Cardiac muscle cell (in vitro differentiated cells and primary cell): ENCODE results near the gene UBL7. TPM values are rescaled to one million over a fixed set of nuclear protein-coding genes. Genes with fewer than 3 reads are reported as not detected.
"Not testable (repeated sequence)": the region's sequence is repeated elsewhere in the genome, so short reads cannot be mapped to it uniquely, and the experiment has no call there.

Experiments
- DNase-seq, 2 donors: peaks; one replicate each; pipeline versions ENCODE4 v3.0.0 to v3.0.0-alpha.2; 2010 to 2017; ENCODE audit warnings: low read depth in 1 of 2, low spot score in 1 of 2
- H3K27ac ChIP-seq: fragments of 200-600 bp; sonication (generic); 2 replicates; pipeline ENCODE4 v1.5.1; 2016
- H3K27me3 ChIP-seq: fragments of 200-600 bp; sonication (generic); 2 replicates; pipeline ENCODE4 v1.6.0; 2016; ENCODE audit warnings: control low read depth
- H3K36me3 ChIP-seq: fragments of 200-600 bp; sonication (generic); 2 replicates; pipeline ENCODE4 v1.5.1; 2016; ENCODE audit warnings: control low read depth
- H3K4me1 ChIP-seq: fragments of 200-600 bp; sonication (generic); 2 replicates; pipeline ENCODE4 v1.8.1; 2017; ENCODE audit warnings: low read depth, mild to moderate bottlenecking, mixed run types
- H3K4me3 ChIP-seq: fragments of 200-600 bp; sonication (generic); 2 replicates; pipeline ENCODE4 v1.5.1; 2016; ENCODE audit warnings: mild to moderate bottlenecking
- H3K9me3 ChIP-seq: fragments of 200-600 bp; sonication (generic); 2 replicates; pipeline ENCODE4 v1.5.1; 2017; ENCODE audit warnings: low read depth, mild to moderate bottlenecking, control low read depth
- polyA plus RNA-seq: library from polyadenylated mRNA; unstranded; fragments of >200 nt; fragmentation: Nextera tagmentation; extraction: Ambion mirVana; gene quantifications from 2 replicates; pipeline ENCODE4 v1.2.1, GENCODE V29; 2016
- total RNA-seq: library from RNA; depleted of rRNA; stranded (reverse); fragments of >200 nt; gene quantifications from 2 replicates; pipeline ENCODE4 v1.2.3, GENCODE V29; 2016
- TF ChIP-seq, protein P1 (sequence below): IDR thresholded peaks from 2 replicates; pipeline ENCODE4 v1.5.1; 2012; ENCODE audit warnings: low read depth, mild to moderate bottlenecking, low read length

The UBL7 gene
- total and polyA plus RNA-seq, 2 experiments from 2014 or later, result 74.3 to 135 TPM

DNA sequence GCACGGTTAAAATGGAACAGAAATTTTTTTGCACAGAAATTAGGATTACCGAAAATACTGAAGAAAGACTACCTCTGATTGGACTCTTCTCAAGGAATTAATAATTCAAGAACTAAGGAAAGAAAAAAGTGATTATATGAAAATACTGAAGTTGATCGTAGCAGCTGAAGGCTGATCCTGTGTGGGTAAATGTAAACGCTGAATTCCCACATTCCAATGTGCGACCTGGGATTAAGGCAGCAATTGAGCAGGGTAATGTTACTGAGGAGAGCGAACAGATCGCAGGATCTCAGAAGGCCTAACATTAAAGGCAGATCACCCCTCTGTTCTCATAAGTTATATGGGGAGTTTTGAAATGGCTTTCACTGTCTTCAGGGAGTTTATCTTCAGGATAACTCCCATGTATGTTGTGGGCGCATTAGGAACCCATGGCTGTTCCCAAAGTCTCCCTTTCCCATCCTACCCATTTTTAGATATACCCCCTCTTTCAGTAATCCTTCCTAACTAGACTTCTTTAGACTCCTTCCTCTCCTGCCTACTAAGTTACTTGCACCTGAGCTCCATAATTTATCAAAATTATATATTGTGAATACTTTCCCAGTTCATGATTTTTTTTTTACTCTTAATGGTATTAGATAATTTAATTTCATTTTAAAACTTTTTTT, 1.0 kb upstream of the UBL7 start:
- Histone ChIP-seq H3K9me3 (no peaks in the 10 kb centered on the region), H3K4me1 (peaks cover 13% of the 10 kb centered on the region), H3K4me3 (peak overlapping the region; percentile 74), H3K27me3 (no peaks in the 10 kb centered on the region), H3K27ac (peak overlapping the region; percentile 97), H3K36me3 (peaks cover 9% of the 10 kb centered on the region)
- peak in 1 of 2 donors; percentile 26 for DNase-seq
- TF ChIP-seq, protein P1, sequence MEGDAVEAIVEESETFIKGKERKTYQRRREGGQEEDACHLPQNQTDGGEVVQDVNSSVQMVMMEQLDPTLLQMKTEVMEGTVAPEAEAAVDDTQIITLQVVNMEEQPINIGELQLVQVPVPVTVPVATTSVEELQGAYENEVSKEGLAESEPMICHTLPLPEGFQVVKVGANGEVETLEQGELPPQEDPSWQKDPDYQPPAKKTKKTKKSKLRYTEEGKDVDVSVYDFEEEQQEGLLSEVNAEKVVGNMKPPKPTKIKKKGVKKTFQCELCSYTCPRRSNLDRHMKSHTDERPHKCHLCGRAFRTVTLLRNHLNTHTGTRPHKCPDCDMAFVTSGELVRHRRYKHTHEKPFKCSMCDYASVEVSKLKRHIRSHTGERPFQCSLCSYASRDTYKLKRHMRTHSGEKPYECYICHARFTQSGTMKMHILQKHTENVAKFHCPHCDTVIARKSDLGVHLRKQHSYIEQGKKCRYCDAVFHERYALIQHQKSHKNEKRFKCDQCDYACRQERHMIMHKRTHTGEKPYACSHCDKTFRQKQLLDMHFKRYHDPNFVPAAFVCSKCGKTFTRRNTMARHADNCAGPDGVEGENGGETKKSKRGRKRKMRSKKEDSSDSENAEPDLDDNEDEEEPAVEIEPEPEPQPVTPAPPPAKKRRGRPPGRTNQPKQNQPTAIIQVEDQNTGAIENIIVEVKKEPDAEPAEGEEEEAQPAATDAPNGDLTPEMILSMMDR, result no peak

DNA sequence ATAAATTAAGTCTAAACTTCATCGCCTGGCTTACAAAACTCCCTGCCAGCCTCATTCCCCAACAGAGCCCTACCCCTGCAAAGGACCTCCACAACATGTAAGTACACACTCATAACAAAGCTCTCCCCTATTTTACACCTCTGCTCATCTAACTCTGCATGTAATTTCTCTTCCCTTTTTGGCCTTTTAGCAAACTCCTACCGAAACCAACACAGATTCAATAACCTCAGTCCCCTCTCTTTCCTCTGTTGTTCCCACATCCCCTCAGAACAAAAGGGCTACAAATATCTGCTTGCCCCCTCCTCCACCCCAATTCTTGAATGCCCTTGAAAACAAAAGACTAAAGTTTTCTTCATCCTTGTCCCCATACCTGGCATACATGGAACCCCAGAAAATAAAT, 662 bp downstream of the UBL7 start:
- TF ChIP-seq, protein P1, result no peak
- DNase-seq, result no peak
- Histone ChIP-seq H3K4me3 (peak overlapping the region; percentile 74), H3K9me3 (no peaks in the 10 kb centered on the region), H3K27ac (peak overlapping the region; percentile 71), H3K27me3 (no peaks in the 10 kb centered on the region), H3K4me1 (peaks cover 13% of the 10 kb centered on the region), H3K36me3 (peaks cover 9% of the 10 kb centered on the region)

DNA sequence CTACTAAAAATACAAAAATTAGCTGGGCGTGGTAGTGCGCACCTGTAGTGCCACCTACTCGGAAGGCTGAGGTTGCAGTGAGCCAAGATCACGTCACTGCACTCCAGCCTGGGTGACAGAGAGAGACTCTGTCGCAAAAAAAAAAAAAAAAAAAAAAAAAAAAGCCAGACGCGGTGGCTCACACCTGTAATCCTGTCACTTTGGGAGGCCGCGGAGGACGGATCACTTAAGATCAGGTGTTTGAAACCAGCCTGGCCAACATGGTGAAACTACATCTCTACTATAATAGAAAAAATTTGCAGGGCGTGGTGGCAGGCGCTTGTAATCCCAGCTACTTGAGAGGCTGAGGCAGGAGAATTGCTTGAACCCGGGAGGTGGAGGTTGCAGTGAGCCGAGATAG, 1.2 kb downstream of the UBL7 start:
- not testable (repeated sequence) for DNase-seq, H3K4me3 ChIP-seq, H3K27me3 ChIP-seq, H3K9me3 ChIP-seq
- peak overlapping the region; percentile 71 for H3K27ac ChIP-seq
- H3K4me1 ChIP-seq, result peaks cover 13% of the 10 kb centered on the region
- peaks cover 12% of the 10 kb centered on the region for H3K36me3 ChIP-seq

DNA sequence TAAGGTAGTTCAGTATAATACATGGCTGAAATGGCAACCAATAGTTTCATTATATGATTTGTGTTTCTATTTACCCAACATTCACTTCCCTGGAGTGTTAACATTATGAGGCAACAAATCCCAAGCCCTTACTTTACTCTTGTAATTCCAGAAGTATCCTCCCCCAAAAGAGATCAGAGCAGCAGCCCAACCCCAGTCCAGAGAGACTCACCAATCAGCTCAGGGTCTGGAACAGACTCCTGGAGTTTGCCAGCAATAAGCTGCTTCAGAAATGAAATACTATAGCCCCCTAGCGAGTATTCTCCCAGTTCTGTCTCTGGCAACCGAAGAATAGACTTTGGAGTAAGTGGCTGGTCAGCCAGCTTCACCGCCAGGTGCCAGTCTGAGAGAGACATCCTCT, 2.5 kb downstream of the UBL7 start:
- H3K27me3 ChIP-seq, result no peaks in the 10 kb centered on the region

DNA sequence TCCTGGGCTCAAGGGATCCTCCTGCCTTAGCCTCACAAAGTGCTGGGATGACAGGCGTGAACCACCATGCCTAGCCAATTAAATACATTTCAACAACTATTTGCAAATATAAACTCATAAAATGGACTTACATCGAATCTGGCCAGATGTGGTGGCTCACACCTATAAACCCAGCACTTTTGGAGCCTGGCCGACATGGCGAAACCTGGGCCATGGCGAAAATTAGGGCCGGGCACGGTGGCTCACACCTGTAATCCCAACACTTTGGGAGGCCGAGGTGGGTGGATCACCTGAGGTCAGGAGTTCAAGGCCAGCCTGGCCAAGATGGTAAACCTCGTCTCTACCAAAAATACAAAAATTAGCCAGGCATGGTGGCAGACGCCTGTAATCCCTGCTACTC, 3.9 kb downstream of the UBL7 start:
- peaks cover 23% of the 10 kb centered on the region for H3K36me3 ChIP-seq
- not testable (repeated sequence) for H3K4me3 ChIP-seq, H3K9me3 ChIP-seq, DNase-seq, H3K27me3 ChIP-seq, H3K27ac ChIP-seq, H3K4me1 ChIP-seq

More for the DNA sequence above, 2.5 kb downstream of the UBL7 start:
- Histone ChIP-seq H3K27ac (no peak overlapping the region), H3K4me1 (peaks cover 13% of the 10 kb centered on the region), H3K36me3 (peaks cover 15% of the 10 kb centered on the region), H3K9me3 (no peaks in the 10 kb centered on the region), H3K4me3 (no peak overlapping the region)
- no peak for DNase-seq
- TF ChIP-seq, protein P1, result no peak

DNA sequence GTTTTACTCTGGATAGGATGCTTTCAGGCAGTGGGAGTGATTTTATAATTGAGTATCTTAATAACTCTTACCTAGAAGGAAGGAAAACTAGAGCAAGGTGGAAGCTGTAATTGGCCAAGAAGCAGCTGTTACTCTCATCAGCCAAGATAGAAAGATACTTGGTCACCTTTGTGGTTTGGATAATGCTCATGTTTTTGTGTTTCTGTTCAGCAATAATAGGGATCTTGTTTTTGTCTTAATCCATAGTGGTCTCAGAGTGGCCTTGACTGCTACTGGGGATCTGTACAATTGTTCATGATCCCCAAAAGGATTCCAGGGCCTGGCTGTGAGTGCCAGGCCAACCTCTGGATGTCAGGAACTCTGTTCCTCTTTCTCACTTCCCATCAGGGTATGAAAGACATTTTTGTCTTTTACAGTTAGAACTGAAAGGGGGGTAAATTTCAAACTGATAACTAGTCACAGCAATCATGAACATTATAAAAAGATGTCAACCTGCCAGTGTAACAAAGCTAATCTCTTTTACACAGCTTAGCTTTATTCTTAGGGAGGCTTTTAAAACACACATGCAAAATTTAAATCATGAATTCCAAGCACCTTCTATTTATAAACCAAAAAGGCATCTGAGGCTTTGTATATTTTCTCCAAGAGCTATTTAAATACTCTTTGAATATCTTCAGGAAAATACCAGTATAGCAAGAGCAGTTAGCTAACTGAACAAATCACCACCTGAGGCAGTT, 6.0 kb downstream of the UBL7 start:
- no peaks in the 10 kb centered on the region for H3K9me3 ChIP-seq
- TF ChIP-seq, protein P1, result no peak
- no peak for DNase-seq
- H3K27ac ChIP-seq, result no peak overlapping the region
- H3K27me3 ChIP-seq, result no peaks in the 10 kb centered on the region
- peaks cover 34% of the 10 kb centered on the region for H3K36me3 ChIP-seq
- no peak overlapping the region for H3K4me3 ChIP-seq
- H3K4me1 ChIP-seq, result no peaks in the 10 kb centered on the region
